Lung microvascular endothelial cell (primary cell): Measurements from ENCODE around the gene ATP6V0E2. TPM values are rescaled to one million over a fixed set of nuclear protein-coding genes. Genes with fewer than 3 reads are reported as not detected.
"Not testable (repeated sequence)": the region's sequence is repeated elsewhere in the genome, so short reads cannot be mapped to it uniquely, and the experiment has no call there.

Experiments
- DNase-seq, 2 donors: peaks; one replicate each; pipeline versions ENCODE4 v3.0.0 to v3.0.0-alpha.2; 2010; ENCODE audit warnings: low read depth in 2 of 2
- total RNA-seq: library from RNA; depleted of rRNA; stranded (reverse); fragments of >200 nt; gene quantifications from 2 replicates; pipeline ENCODE4 v1.2.1, GENCODE V29; 2014

Gene ATP6V0E2
- total RNA-seq, 1 donor from 2014 or later = 3.0 TPM

GRCh38 chr7:149878523-149878921 lies 4.8 kb downstream of the ATP6V0E2 start:
- DNase-seq = no peak

- DNase-seq = no peak
Observed at GRCh38 chr7:149879271-149879743, 5.5 kb downstream of the ATP6V0E2 start.

GRCh38 chr7:149879766-149880637 lies 6.2 kb downstream of the ATP6V0E2 start:
- DNase-seq = no peak

GRCh38 chr7:149880638-149881311 lies 7.0 kb downstream of the ATP6V0E2 start:
- no peak for DNase-seq

GRCh38 chr7:149881328-149882247 lies 7.8 kb downstream of the ATP6V0E2 start:
- DNase-seq = no peak

GRCh38 chr7:149882248-149883047 lies 8.7 kb downstream of the ATP6V0E2 start:
- DNase-seq = no peak

GRCh38 chr7:149883048-149883438 lies 9.3 kb downstream of the ATP6V0E2 start:
- no peak for DNase-seq

GRCh38 chr7:149883452-149883861 lies 9.7 kb downstream of the ATP6V0E2 start:
- DNase-seq = peak; percentile 59 to 68

- DNase-seq = no peak
Observed at GRCh38 chr7:149884016-149884415, 10.2 kb downstream of the ATP6V0E2 start.

- no peak for DNase-seq
Observed at GRCh38 chr7:149884541-149884940, 10.8 kb downstream of the ATP6V0E2 start.

GRCh38 chr7:149885191-149886017 lies 11.6 kb downstream of the ATP6V0E2 start:
- DNase-seq = no peak

GRCh38 chr7:149886018-149886415 lies 12.2 kb downstream of the ATP6V0E2 start:
- DNase-seq = no peak

- no peak for DNase-seq
Observed at GRCh38 chr7:149887311-149887710, 13.5 kb downstream of the ATP6V0E2 start.

- not testable (repeated sequence) for DNase-seq
Observed at GRCh38 chr7:149890715-149891114, 16.9 kb downstream of the ATP6V0E2 start.

GRCh38 chr7:149894957-149895356 lies 21.2 kb downstream of the ATP6V0E2 start:
- not testable (repeated sequence) for DNase-seq

GRCh38 chr7:149907776-149908376 lies 34.1 kb downstream of the ATP6V0E2 start:
- DNase-seq = not testable (repeated sequence)

- DNase-seq = not testable (repeated sequence)
Observed at GRCh38 chr7:149910219-149910618, 36.5 kb downstream of the ATP6V0E2 start.

GRCh38 chr7:149912126-149912525 lies 38.4 kb downstream of the ATP6V0E2 start:
- peak in 1 of 2 donors; percentile 32 for DNase-seq

GRCh38 chr7:149926414-149926813 lies 52.6 kb downstream of the ATP6V0E2 start:
- DNase-seq = not testable (repeated sequence)
